LNCAP (cell line): ENCODE results near the gene SGCA.

Experiments used
- CTCF ChIP-seq: fragments of 450-650 bp; IDR thresholded peaks from 2 replicates; pipeline ENCODE4 v1.5.1; 2017; ENCODE audit warnings: mild to moderate bottlenecking

SGCA gene

GRCh38 chr17:50217591-50217990 lies 51.8 kb downstream of the SGCA start:
- no peak for TF ChIP-seq CTCF

GRCh38 chr17:50218071-50218759 lies 52.4 kb downstream of the SGCA start:
- TF ChIP-seq CTCF, result no peak

GRCh38 chr17:50218771-50219315 lies 53.0 kb downstream of the SGCA start:
- no peak for TF ChIP-seq CTCF

DNA sequence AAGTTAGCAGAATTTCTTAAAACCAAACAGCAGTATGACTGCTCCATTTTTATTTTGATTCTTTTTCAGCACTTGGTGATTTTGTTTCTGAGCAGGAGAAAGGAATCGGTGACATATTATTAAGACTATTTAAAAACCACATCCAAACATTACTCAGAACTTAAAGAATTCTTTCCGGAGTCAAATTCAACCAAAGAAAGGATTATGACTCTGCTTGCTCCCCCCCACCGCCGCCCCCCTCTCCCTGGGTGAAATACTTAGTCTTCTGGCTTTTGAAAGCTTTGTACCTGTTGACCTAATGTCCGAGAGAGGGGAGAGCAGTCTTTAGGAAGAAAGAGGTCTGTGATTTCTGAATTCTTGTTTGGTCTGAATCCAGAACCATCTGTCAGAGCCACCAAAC lies 53.5 kb downstream of the SGCA start:
- TF ChIP-seq CTCF, result no peak

DNA sequence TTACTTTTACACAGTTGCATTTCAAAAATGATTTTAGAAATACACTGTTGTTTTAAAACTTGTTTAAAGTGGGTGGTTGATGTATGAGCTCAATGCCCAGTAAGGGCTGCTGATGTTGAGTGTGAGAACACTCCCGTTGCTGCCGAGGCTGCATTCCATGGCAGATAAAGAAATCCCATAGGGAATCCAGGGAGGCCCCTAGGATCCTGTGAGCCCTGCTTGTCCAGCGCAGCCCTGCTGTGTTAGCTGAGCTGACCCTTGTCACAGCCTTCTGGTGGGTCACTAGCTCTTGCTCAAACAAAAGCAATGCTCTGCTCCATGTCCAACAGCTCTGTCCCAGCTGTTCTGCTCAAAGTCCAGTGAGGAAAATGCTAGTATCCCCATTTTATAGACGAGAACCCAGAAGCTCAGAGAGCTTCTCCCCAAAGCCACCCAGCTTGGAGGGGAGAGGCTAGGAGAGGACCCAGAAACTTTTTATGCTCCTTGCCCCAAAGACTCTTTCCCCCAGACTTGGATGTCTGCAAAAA lies 54.2 kb downstream of the SGCA start:
- TF ChIP-seq CTCF, result no peak

DNA sequence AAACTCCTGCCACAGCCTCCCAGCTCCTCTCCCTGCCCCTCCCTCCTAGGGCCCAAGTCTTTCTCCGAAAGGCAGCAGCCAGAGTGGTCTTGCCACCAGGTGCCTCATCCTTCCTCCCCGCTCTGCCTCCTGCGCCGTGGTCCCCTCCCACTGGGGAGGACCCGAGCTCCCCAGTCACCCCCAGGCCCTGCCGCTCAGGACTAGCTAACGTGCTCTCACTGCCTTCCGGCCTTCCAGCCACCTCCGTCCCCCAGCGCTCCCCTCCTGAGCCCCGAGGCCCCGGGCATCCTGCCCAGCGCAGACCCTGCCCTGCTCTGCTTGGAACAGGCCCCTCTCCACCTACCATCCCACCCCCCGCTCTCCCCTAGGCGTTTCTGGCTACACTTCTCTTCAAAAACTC lies 55.0 kb downstream of the SGCA start:
- no peak for TF ChIP-seq CTCF

GRCh38 chr17:50221266-50221863 lies 55.6 kb downstream of the SGCA start:
- no peak for TF ChIP-seq CTCF
